ENCODE data around the gene DNAH14. TPM values are rescaled to one million over a fixed set of nuclear protein-coding genes. Genes with fewer than 3 reads are reported as not detected.
A peak's percentile ranks its signal among the peaks of the same experiment; 100 is the strongest.

The DNAH14 gene
- total and polyA plus RNA-seq, 2 of the 13 experiments (the other 11 are each of a cell fraction or from before 2014, with no cell fraction given), result 4.5 to 27.5 TPM

DNA sequence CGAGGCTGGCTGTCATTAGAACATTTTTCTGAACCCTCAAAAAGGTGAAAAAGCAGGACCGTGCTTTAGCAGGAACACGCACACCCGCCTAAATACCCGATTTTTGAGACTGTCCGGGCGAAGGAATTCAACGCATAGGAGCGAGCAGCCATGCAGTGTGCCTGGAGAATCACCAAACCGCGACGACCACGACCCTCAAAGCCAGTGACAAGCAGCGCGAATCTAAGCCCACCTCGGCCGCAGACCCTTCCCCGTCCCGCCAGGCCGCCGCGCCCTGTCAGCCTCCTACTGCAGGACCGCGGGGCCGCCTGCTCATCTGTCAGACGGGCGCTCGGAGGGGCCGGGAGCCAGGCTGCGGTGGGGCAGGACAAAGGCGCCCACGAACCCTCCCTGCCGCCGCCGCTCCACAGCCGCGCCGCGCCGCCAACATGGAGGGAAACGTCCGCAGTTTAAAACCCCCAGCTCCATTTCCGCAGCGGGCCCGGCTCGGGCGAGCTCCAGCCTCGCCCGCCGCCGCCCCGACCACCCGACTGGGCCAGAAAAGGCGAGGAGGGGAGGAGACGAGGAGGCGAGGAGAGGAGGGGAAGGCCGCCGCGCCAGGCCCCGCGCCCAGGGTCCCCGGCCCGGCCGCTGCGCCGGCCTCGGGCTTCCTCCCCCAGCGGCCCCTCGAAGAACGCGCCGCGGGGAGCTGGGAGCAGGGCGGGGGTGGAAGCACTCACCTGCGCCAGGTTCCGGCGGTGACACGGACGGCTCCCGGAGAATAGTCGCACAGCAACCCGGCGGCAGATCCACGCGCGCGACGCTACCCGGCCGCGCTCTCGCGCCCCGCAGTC, 498.0 kb downstream of the DNAH14 start, which contains the start of gene LBR (continued):
- TF ChIP-seq, protein P1, sequence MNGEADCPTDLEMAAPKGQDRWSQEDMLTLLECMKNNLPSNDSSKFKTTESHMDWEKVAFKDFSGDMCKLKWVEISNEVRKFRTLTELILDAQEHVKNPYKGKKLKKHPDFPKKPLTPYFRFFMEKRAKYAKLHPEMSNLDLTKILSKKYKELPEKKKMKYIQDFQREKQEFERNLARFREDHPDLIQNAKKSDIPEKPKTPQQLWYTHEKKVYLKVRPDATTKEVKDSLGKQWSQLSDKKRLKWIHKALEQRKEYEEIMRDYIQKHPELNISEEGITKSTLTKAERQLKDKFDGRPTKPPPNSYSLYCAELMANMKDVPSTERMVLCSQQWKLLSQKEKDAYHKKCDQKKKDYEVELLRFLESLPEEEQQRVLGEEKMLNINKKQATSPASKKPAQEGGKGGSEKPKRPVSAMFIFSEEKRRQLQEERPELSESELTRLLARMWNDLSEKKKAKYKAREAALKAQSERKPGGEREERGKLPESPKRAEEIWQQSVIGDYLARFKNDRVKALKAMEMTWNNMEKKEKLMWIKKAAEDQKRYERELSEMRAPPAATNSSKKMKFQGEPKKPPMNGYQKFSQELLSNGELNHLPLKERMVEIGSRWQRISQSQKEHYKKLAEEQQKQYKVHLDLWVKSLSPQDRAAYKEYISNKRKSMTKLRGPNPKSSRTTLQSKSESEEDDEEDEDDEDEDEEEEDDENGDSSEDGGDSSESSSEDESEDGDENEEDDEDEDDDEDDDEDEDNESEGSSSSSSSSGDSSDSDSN (CRISPR knock-in tag; IDR thresholded peaks at IDR 0.05), result peak; percentile 73; the same call in 1 of the 2 replicates
- TF ChIP-seq ZNF563 (CRISPR knock-in tag; IDR thresholded peaks at IDR 0.05) (peak; percentile 27), ZFY (CRISPR knock-in tag; IDR thresholded peaks at IDR 0.05) (peak; percentile 84), ZBTB20 (CRISPR knock-in tag; IDR thresholded peaks at IDR 0.05; ENCODE audit: borderline replicate concordance, low read depth) (0 out of 2 replicates have a peak, but pooled peaks have one; percentile 10), ISL2 (CRISPR knock-in tag; IDR thresholded peaks at IDR 0.05) (0 out of 2 replicates have a peak, but pooled peaks have one; percentile 1), FOSL2 (CRISPR knock-in tag; IDR thresholded peaks at IDR 0.05) (no peak)
- TF ChIP-seq, protein P2, sequence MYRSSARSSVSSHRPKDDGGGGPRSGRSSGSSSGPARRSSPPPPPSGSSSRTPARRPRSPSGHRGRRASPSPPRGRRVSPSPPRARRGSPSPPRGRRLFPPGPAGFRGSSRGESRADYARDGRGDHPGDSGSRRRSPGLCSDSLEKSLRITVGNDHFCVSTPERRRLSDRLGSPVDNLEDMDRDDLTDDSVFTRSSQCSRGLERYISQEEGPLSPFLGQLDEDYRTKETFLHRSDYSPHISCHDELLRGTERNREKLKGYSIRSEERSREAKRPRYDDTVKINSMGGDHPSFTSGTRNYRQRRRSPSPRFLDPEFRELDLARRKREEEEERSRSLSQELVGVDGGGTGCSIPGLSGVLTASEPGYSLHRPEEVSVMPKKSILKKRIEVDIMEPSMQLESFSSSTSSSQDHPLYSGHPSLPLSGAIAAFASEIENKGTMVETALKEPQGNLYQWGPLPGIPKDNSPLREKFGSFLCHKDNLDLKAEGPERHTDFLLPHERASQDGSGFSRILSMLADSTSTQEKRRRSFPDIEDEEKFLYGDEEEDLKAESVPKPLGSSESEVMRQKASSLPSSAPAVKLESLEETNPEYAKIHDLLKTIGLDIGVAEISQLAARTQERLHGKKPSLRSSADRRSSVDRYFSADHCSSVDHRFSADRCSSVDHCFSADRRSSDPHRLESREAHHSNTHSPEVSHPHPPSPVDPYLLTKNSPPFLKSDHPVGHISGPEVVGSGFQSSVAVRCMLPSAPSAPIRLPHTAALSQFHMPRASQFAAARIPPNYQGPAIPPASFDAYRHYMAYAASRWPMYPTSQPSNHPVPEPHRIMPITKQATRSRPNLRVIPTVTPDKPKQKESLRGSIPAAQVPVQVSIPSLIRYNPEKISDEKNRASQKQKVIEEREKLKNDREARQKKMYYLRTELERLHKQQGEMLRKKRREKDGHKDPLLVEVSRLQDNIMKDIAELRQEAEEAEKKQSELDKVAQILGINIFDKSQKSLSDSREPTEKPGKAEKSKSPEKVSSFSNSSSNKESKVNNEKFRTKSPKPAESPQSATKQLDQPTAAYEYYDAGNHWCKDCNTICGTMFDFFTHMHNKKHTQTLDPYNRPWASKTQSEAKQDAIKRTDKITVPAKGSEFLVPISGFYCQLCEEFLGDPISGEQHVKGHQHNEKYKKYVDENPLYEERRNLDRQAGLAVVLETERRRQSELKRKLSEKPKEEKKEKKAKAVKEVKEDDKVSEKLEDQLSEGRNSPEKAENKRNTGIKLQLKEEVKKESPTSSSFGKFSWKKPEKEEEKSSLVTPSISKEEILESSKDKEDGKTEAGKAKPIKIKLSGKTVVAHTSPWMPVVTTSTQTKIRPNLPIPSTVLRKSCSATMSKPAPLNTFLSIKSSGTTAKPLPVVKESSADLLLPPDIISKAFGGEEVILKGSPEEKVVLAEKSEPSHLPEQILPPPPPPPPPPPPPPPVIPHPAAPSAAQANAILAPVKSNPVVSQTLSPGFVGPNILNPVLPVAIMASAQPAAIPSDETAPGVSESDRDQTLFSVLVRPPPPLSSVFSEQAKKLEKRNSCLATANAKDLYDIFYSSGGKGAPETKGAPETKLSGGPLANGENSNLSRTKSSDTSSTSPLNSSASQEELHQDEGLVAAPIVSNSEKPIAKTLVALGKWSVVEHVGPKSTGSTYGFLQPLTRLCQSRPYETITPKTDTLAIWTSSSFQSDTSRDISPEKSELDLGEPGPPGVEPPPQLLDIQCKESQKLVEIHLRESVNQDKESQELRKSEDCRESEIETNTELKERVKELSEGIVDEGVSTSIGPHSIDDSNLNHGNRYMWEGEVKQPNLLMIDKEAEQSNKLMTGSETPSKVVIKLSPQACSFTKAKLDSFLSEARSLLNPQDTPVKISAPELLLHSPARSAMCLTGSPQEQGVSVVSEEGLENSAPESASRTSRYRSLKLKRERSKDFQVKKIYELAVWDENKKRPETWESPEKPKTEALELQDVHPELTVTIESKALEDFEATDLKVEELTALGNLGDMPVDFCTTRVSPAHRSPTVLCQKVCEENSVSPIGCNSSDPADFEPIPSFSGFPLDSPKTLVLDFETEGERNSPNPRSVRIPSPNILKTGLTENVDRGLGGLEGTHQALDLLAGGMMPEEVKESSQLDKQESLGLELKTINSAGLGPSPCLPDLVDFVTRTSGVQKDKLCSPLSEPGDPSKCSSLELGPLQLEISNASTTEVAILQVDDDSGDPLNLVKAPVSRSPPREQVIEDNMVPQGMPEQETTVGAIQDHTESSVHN (CRISPR knock-in tag; IDR thresholded peaks at IDR 0.05), result no peak
- TF ChIP-seq, protein P3, sequence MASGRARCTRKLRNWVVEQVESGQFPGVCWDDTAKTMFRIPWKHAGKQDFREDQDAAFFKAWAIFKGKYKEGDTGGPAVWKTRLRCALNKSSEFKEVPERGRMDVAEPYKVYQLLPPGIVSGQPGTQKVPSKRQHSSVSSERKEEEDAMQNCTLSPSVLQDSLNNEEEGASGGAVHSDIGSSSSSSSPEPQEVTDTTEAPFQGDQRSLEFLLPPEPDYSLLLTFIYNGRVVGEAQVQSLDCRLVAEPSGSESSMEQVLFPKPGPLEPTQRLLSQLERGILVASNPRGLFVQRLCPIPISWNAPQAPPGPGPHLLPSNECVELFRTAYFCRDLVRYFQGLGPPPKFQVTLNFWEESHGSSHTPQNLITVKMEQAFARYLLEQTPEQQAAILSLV (CRISPR knock-in tag; IDR thresholded peaks at IDR 0.05; ENCODE audit: borderline replicate concordance), result peak; percentile 11; the same call in 1 of the 2 replicates
- TF ChIP-seq, protein P4, sequence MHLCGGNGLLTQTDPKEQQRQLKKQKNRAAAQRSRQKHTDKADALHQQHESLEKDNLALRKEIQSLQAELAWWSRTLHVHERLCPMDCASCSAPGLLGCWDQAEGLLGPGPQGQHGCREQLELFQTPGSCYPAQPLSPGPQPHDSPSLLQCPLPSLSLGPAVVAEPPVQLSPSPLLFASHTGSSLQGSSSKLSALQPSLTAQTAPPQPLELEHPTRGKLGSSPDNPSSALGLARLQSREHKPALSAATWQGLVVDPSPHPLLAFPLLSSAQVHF (CRISPR knock-in tag; IDR thresholded peaks at IDR 0.05), result no peak
